MM.1S (cell line): ENCODE results near the gene CCL25.

Experiments
- DNase-seq: peaks from one replicate; pipeline ENCODE4 v3.0.0-alpha.2; 2015
- H2AFZ ChIP-seq: fragments of 300-600 bp; sonication (generic); 2 replicates; pipeline ENCODE4 v1.6.0; 2016; ENCODE audit warnings: antibody characterized with exemption, low read length
- H3F3A ChIP-seq: fragments of 300-600 bp; sonication (generic); 2 replicates; pipeline ENCODE4 v1.6.1; 2016; ENCODE audit warnings: mild to moderate bottlenecking, antibody characterized with exemption, low read length, moderate library complexity, mixed read lengths; ENCODE audit not compliant: insufficient read depth
- H3K27ac ChIP-seq: fragments of 300-600 bp; sonication (generic); 2 replicates; pipeline ENCODE4 v1.5.1; 2016; ENCODE audit warnings: mild to moderate bottlenecking, low read length
- H3K27me3 ChIP-seq: fragments of 300-600 bp; sonication (generic); replicated peaks from 2 replicates; pipeline ENCODE4 v1.6.0; 2016; ENCODE audit warnings: low read length; ENCODE audit not compliant: insufficient read depth
- H3K36me3 ChIP-seq: fragments of 300-600 bp; sonication (generic); replicated peaks from 2 replicates; pipeline ENCODE4 v1.6.1; 2016; ENCODE audit warnings: mild to moderate bottlenecking, low read length, mixed read lengths; ENCODE audit not compliant: insufficient read depth
- H3K4me1 ChIP-seq: fragments of 300-600 bp; sonication (generic); 2 replicates; pipeline ENCODE4 v1.6.1; 2016; ENCODE audit warnings: low read length, mixed read lengths
- H3K4me2 ChIP-seq: fragments of 300-600 bp; sonication (generic); 2 replicates; pipeline ENCODE4 v1.6.0; 2016; ENCODE audit warnings: low read depth, low read length
- H3K4me3 ChIP-seq: fragments of 300-600 bp; sonication (generic); 2 replicates; pipeline ENCODE4 v1.5.1; 2016; ENCODE audit warnings: low read length, mixed read lengths
- H3K79me2 ChIP-seq: fragments of 300-600 bp; sonication (generic); 2 replicates; pipeline ENCODE4 v1.6.1; 2016; ENCODE audit warnings: mixed run types, low read length, mixed read lengths
- H3K9ac ChIP-seq: fragments of 300-600 bp; sonication (generic); 2 replicates; pipeline ENCODE4 v1.6.1; 2016; ENCODE audit warnings: low read length, mixed read lengths
- H3K9me2 ChIP-seq: fragments of 300-600 bp; sonication (generic); replicated peaks from 2 replicates; pipeline ENCODE4 v1.6.1; 2016; ENCODE audit warnings: mild to moderate bottlenecking, low read length, mixed read lengths; ENCODE audit not compliant: insufficient read depth
- H3K9me3 ChIP-seq: fragments of 300-600 bp; sonication (generic); replicated peaks from 2 replicates; pipeline ENCODE4 v1.6.1; 2016; ENCODE audit warnings: mild to moderate bottlenecking, low read length, mixed read lengths; ENCODE audit not compliant: insufficient read depth
- H4K20me1 ChIP-seq: fragments of 300-600 bp; sonication (generic); 2 replicates; pipeline ENCODE4 v1.6.1; 2016; ENCODE audit warnings: mild to moderate bottlenecking, low read length, moderate library complexity, mixed read lengths; ENCODE audit not compliant: insufficient read depth
- EZH2 ChIP-seq: fragments of 300-600 bp; sonication (generic); optimal IDR thresholded peaks from 2 replicates; pipeline ENCODE3; 2017; ENCODE audit warnings: low read depth, mild to moderate bottlenecking, antibody characterized with exemption, low read length, mixed read lengths
- EZH2phosphoT487 ChIP-seq: fragments of 300-600 bp; sonication (generic); IDR thresholded peaks from 2 replicates; pipeline ENCODE4 v1.6.1; 2018; ENCODE audit warnings: antibody characterized with exemption, low read length
- TF ChIP-seq, protein P1 (sequence below): fragments of 300-600 bp; sonication (generic); IDR thresholded peaks from 2 replicates; pipeline ENCODE4 v1.5.1; 2016; ENCODE audit warnings: antibody characterized with exemption, low read length, mixed read lengths

CCL25 gene

DNA sequence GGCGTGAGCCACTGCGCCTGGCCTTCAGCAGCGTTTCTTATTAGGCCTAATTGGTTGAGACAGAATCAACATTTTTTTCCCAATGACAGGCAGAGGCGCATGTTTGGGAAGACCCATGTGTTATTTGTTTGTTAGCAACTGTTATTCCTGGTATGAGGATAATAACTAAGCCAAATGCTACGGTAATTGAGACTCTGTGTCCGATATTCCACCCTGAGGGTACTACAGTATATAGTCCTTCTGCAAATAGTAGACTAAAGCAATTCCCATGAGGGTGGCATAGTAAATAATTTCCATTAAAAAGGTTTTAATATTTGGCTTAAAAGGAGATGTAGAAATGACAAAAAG, 18.4 kb upstream of the CCL25 start:
- no peaks in the 10 kb centered on the region for H4K20me1 ChIP-seq
- H3K4me1 ChIP-seq: no peaks in the 10 kb centered on the region
- H3K9me3 ChIP-seq: no peaks in the 10 kb centered on the region
- H3K4me3 ChIP-seq: no peak overlapping the region
- H3K9me2 ChIP-seq: no peaks in the 10 kb centered on the region
- H3K9ac ChIP-seq: no peak overlapping the region
- H3F3A ChIP-seq: no peaks in the 10 kb centered on the region
- no peak for TF ChIP-seq EZH2
- TF ChIP-seq, protein P1, sequence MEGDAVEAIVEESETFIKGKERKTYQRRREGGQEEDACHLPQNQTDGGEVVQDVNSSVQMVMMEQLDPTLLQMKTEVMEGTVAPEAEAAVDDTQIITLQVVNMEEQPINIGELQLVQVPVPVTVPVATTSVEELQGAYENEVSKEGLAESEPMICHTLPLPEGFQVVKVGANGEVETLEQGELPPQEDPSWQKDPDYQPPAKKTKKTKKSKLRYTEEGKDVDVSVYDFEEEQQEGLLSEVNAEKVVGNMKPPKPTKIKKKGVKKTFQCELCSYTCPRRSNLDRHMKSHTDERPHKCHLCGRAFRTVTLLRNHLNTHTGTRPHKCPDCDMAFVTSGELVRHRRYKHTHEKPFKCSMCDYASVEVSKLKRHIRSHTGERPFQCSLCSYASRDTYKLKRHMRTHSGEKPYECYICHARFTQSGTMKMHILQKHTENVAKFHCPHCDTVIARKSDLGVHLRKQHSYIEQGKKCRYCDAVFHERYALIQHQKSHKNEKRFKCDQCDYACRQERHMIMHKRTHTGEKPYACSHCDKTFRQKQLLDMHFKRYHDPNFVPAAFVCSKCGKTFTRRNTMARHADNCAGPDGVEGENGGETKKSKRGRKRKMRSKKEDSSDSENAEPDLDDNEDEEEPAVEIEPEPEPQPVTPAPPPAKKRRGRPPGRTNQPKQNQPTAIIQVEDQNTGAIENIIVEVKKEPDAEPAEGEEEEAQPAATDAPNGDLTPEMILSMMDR: no peak
- no peak for TF ChIP-seq EZH2phosphoT487
- no peak overlapping the region for H3K4me2 ChIP-seq
- H3K79me2 ChIP-seq: no peaks in the 10 kb centered on the region
- peaks cover 84% of the 10 kb centered on the region for H3K27me3 ChIP-seq
- H3K36me3 ChIP-seq: no peaks in the 10 kb centered on the region
- H2AFZ ChIP-seq: no peak overlapping the region
- H3K27ac ChIP-seq: no peak overlapping the region
- DNase-seq: no peak

DNA sequence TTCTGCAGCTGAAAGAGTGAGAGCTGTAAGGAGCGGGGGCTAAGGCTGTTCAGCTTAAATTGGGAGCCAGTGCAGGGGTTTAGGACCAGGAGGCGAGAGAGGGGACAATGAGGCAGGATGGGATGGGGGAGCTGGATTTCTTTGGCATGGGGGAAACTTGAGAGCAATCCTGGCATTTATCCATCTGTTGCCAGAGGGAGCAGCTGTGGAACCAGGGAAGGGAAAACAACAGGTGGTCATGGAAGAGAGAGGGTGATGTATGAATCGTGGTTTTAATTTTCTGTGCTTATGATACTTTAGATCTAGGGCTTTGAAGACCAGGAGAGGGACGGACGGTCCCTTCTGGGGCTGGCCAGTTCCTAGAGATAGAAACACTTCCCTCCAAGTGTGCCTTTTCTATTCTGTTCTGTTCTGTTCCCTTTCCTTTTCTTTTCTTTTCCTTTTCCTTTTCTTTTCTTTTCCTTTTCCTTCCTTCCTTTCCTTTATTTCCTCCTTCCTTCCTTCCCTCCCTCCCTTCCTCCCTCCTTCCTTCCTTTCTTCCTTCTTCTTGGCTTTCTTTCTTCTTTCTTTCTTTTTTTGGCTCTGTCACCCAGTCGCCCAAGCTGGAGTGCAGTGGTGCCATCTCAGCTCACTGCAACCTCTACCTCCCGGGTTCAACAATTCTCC, 16.0 kb upstream of the CCL25 start:
- Histone ChIP-seq H3K9me2 (no peaks in the 10 kb centered on the region), H3K9ac (no peak overlapping the region), H3K4me1 (no peaks in the 10 kb centered on the region), H3K79me2 (no peaks in the 10 kb centered on the region), H3K4me2 (no peak overlapping the region), H2AFZ (no peak overlapping the region), H3K27me3 (peaks cover 74% of the 10 kb centered on the region), H4K20me1 (no peaks in the 10 kb centered on the region), H3K4me3 (no peak overlapping the region), H3K27ac (no peak overlapping the region), H3K9me3 (no peaks in the 10 kb centered on the region), H3K36me3 (no peaks in the 10 kb centered on the region), H3F3A (no peaks in the 10 kb centered on the region)
- DNase-seq: no peak
- TF ChIP-seq, protein P1: no peak
- TF ChIP-seq EZH2 (no peak), EZH2phosphoT487 (no peak)

DNA sequence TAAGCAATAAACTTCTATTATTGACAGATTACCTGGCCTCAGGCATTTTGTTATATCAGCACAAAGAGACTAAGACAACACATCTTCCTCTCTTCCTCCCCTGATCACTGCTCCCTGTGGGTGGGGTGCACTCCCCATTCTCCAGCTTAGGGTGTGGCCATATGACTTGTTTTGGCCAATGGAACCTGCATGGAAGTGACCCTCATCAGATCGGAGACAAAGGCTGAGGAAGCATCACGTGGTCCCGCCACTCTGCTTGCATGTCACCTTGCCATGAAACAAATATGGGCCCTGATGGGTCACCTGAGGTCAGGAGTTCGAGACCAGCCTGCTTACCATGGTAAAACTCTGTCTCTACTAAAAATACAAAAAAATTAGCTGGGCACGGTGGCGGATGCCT, 13.7 kb upstream of the CCL25 start:
- Histone ChIP-seq H3K27ac (no peak overlapping the region), H3K4me3 (no peak overlapping the region), H3K9me2 (no peaks in the 10 kb centered on the region), H3K9me3 (no peaks in the 10 kb centered on the region), H3K4me2 (no peak overlapping the region), H4K20me1 (no peaks in the 10 kb centered on the region), H3K79me2 (no peaks in the 10 kb centered on the region), H2AFZ (no peak overlapping the region), H3K4me1 (no peaks in the 10 kb centered on the region), H3F3A (no peaks in the 10 kb centered on the region), H3K9ac (no peak overlapping the region), H3K27me3 (peaks cover 77% of the 10 kb centered on the region), H3K36me3 (no peaks in the 10 kb centered on the region)
- TF ChIP-seq EZH2phosphoT487: no peak
- TF ChIP-seq, protein P1: no peak
- TF ChIP-seq EZH2: no peak
- no peak for DNase-seq
